ENCODE results near the gene LRMDA.

GRCh38 chr10:75828413-75828812, 397.0 kb downstream of the LRMDA start:
- TF ChIP-seq, protein P1, sequence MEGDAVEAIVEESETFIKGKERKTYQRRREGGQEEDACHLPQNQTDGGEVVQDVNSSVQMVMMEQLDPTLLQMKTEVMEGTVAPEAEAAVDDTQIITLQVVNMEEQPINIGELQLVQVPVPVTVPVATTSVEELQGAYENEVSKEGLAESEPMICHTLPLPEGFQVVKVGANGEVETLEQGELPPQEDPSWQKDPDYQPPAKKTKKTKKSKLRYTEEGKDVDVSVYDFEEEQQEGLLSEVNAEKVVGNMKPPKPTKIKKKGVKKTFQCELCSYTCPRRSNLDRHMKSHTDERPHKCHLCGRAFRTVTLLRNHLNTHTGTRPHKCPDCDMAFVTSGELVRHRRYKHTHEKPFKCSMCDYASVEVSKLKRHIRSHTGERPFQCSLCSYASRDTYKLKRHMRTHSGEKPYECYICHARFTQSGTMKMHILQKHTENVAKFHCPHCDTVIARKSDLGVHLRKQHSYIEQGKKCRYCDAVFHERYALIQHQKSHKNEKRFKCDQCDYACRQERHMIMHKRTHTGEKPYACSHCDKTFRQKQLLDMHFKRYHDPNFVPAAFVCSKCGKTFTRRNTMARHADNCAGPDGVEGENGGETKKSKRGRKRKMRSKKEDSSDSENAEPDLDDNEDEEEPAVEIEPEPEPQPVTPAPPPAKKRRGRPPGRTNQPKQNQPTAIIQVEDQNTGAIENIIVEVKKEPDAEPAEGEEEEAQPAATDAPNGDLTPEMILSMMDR (IDR thresholded peaks at IDR 0.05) = no peak
- TF ChIP-seq POLR2AphosphoS5 (IDR thresholded peaks at IDR 0.05) (no peak), POLR2A (IDR thresholded peaks at IDR 0.05) (no peak)

Measured in transverse colon (tissue), 4 donors.